Stimulated activated CD8-positive, alpha-beta memory T cell treated with anti-CD3 and anti-CD28 coated beads, Interleukin-2, amount 100 ng/mL, for 1 hour (primary cell): ENCODE measurements around the gene AKAP3.

ENCODE experiments used
- DNase-seq, 2 donors: peaks; one replicate each; pipeline ENCODE4 v3.0.0-alpha.2; 2020; ENCODE audit warnings: low read depth in 2 of 2

The AKAP3 gene

GRCh38 chr12:4595881-4596280 is 53.0 kb downstream of the AKAP3 start:
- DNase-seq: no peak

GRCh38 chr12:4591180-4591687 is 57.6 kb downstream of the AKAP3 start:
- no peak for DNase-seq

- no peak for DNase-seq
Observed at GRCh38 chr12:4589941-4590340, 58.9 kb downstream of the AKAP3 start.

- no peak for DNase-seq
Observed at GRCh38 chr12:4588916-4589315, 59.9 kb downstream of the AKAP3 start.

GRCh38 chr12:4587108-4587507 is 61.7 kb downstream of the AKAP3 start:
- no peak for DNase-seq

- DNase-seq: no peak
Observed at GRCh38 chr12:4586500-4586899, 62.4 kb downstream of the AKAP3 start.

GRCh38 chr12:4584896-4585295 is 64.0 kb downstream of the AKAP3 start:
- no peak for DNase-seq

- DNase-seq: no peak
Observed at GRCh38 chr12:4584281-4584680, 64.6 kb downstream of the AKAP3 start.

- no peak for DNase-seq
Observed at GRCh38 chr12:4580281-4580688, 68.6 kb downstream of the AKAP3 start.

GRCh38 chr12:4579305-4580102 is 69.3 kb downstream of the AKAP3 start:
- no peak for DNase-seq

GRCh38 chr12:4572680-4573079 is 76.2 kb downstream of the AKAP3 start:
- DNase-seq: no peak

GRCh38 chr12:4569261-4569660 is 79.6 kb downstream of the AKAP3 start:
- DNase-seq: no peak

GRCh38 chr12:4567073-4567881 is 81.6 kb downstream of the AKAP3 start:
- no peak for DNase-seq

GRCh38 chr12:4566474-4566873 is 82.4 kb downstream of the AKAP3 start:
- no peak for DNase-seq
